IMR-90 (cell line): ENCODE results near the gene NXPH4. TPM values are rescaled to one million over a fixed set of nuclear protein-coding genes. Genes with fewer than 3 reads are reported as not detected.
A peak's percentile ranks its signal among the peaks of the same experiment; 100 is the strongest.

Experiments
- ATAC-seq: fragments of 200-7000 bp; cut with Tn5 transposase; 2 replicates; pipeline ENCODE4 v1.9.1; 2020; ENCODE audit warnings: low read depth, mild to moderate bottlenecking, moderate library complexity
- BruUV-seq: library from RNA; stranded (reverse); fragments of 400-500 nt; replicated peaks from 2 replicates; lab custom pipeline; 2021; lab: Mats Ljungman, UMichigan
- CTCF ChIA-PET: fragments of 300-600 bp; formaldehyde crosslinking; extraction: SDS; loops from one replicate; lab custom pipeline; 2021; ENCODE audit warnings: antibody characterized with exemption; lab: Yijun Ruan, JAX
- POLR2A ChIA-PET: fragments of 300-600 bp; sonication (Branson Sonifier 250); formaldehyde crosslinking; loops from one replicate; lab custom pipeline; 2022; ENCODE audit warnings: antibody characterized with exemption; ENCODE audit not compliant: unreplicated experiment; lab: Charles Lee
- DNase-seq: peaks from one replicate; pipeline ENCODE4 v3.0.0; 2013
- H2AFZ ChIP-seq: replicated peaks from 2 replicates; pipeline ENCODE3; 2013; ENCODE audit warnings: low read length, mild to moderate bottlenecking; ENCODE audit not compliant: poor library complexity
- H2AK5ac ChIP-seq: 2 replicates; pipeline ENCODE4 v1.6.1; 2013; ENCODE audit warnings: low read depth, low read length, inconsistent platforms
- H2AK9ac ChIP-seq: replicated peaks from 2 replicates; pipeline ENCODE3; 2013; ENCODE audit warnings: mild to moderate bottlenecking, low read depth, low read length, moderate library complexity; ENCODE audit not compliant: poor library complexity
- H2BK120ac ChIP-seq: 2 replicates; pipeline ENCODE4 v1.6.1; 2013; ENCODE audit warnings: low read depth, low read length, inconsistent platforms
- H2BK15ac ChIP-seq: 3 replicates; pipeline ENCODE4 v1.6.1; 2013; ENCODE audit warnings: low read depth, low read length, inconsistent platforms
- H2BK20ac ChIP-seq: 2 replicates; pipeline ENCODE4 v1.6.1; 2013; ENCODE audit warnings: low read depth, mild to moderate bottlenecking, inconsistent platforms, low read length, moderate library complexity
- H2BK5ac ChIP-seq: 2 replicates; pipeline ENCODE4 v1.6.1; 2013; ENCODE audit warnings: mild to moderate bottlenecking, low read depth, low read length, inconsistent platforms; ENCODE audit not compliant: poor library complexity, severe bottlenecking
- H3K14ac ChIP-seq: replicated peaks from 2 replicates; pipeline ENCODE4 v1.6.1; 2013; ENCODE audit warnings: low read depth, low read length, inconsistent platforms
- H3K18ac ChIP-seq: 2 replicates; pipeline ENCODE4 v1.6.1; 2013; ENCODE audit warnings: low read depth, low read length, control low read depth
- H3K23ac ChIP-seq: 2 replicates; pipeline ENCODE4 v1.6.1; 2013; ENCODE audit warnings: low read depth, low read length, inconsistent platforms
- H3K27ac ChIP-seq: 2 replicates; pipeline ENCODE4 v1.5.1; 2013; ENCODE audit warnings: mild to moderate bottlenecking, control low read depth, low read length; ENCODE audit not compliant: insufficient read depth
- H3K27me3 ChIP-seq: 2 replicates; pipeline ENCODE4 v1.6.1; 2013; ENCODE audit warnings: low read length; ENCODE audit not compliant: control insufficient read depth, insufficient read depth
- H3K36me3 ChIP-seq: 2 replicates; pipeline ENCODE4 v1.6.1; 2013; ENCODE audit warnings: low read length, mixed read lengths; ENCODE audit not compliant: control insufficient read depth, insufficient read depth
- H3K4ac ChIP-seq: 2 replicates; pipeline ENCODE4 v1.6.1; 2013; ENCODE audit warnings: low read depth, low read length, inconsistent platforms
- H3K4me1 ChIP-seq: 2 replicates; pipeline ENCODE4 v1.6.1; 2013; ENCODE audit warnings: low read length, mixed read lengths; ENCODE audit not compliant: control insufficient read depth, insufficient read depth
- H3K4me2 ChIP-seq: 2 replicates; pipeline ENCODE4 v1.6.1; 2013; ENCODE audit warnings: low read depth, mild to moderate bottlenecking, control low read depth, low read length, moderate library complexity
- H3K4me3 ChIP-seq: 2 replicates; pipeline ENCODE4 v1.5.1; 2013; ENCODE audit warnings: low read depth, mild to moderate bottlenecking, control low read depth, low read length, moderate library complexity; ENCODE audit not compliant: insufficient read depth
- H3K56ac ChIP-seq: 2 replicates; pipeline ENCODE4 v1.6.1; 2013; ENCODE audit warnings: low read length, inconsistent platforms; ENCODE audit not compliant: insufficient read depth; ENCODE audit errors: extremely low read depth
- H3K79me1 ChIP-seq, 2 experiments: 2 replicates each; pipeline ENCODE4 v1.6.1; 2013; ENCODE audit warnings: low read length in 2 of 2, inconsistent platforms in 1 of 2, low read depth in 1 of 2
- H3K9ac ChIP-seq: 2 replicates; pipeline ENCODE4 v1.6.1; 2013; ENCODE audit warnings: low read depth, low read length, control low read depth
- H3K9me1 ChIP-seq: 2 replicates; pipeline ENCODE4 v1.6.1; 2013; ENCODE audit warnings: low read length, inconsistent platforms; ENCODE audit not compliant: insufficient read depth
- H3K9me3 ChIP-seq: 2 replicates; pipeline ENCODE4 v1.6.1; 2013; ENCODE audit warnings: low read length; ENCODE audit not compliant: control insufficient read depth, insufficient read depth
- H4K20me1 ChIP-seq: 2 replicates; pipeline ENCODE4 v1.6.1; 2013; ENCODE audit warnings: low read length, inconsistent platforms; ENCODE audit not compliant: insufficient read depth
- H4K5ac ChIP-seq: 2 replicates; pipeline ENCODE4 v1.6.1; 2013; ENCODE audit warnings: mild to moderate bottlenecking, low read depth, low read length, control low read depth
- H4K8ac ChIP-seq, 2 experiments: 2 replicates each; pipeline ENCODE4 v1.6.1; 2013; ENCODE audit warnings: low read depth in 2 of 2, low read length in 2 of 2, control low read depth in 1 of 2, inconsistent platforms in 1 of 2
- H4K91ac ChIP-seq: 2 replicates; pipeline ENCODE4 v1.6.1; 2013; ENCODE audit warnings: low read depth, low read length, inconsistent platforms; ENCODE audit not compliant: insufficient read depth
- BHLHE40 ChIP-seq: fragments of 150-350 bp; IDR thresholded peaks from 2 replicates; pipeline ENCODE4 v1.6.1; 2016; ENCODE audit warnings: mild to moderate bottlenecking, low read depth, low read length
- CEBPB ChIP-seq: IDR thresholded peaks from 2 replicates; pipeline ENCODE4 v1.6.1; 2012; ENCODE audit warnings: low read depth, low read length, improper control_type of control experiment
- CHD1 ChIP-seq: IDR thresholded peaks from 2 replicates; pipeline ENCODE4 v1.6.1; 2012; ENCODE audit warnings: low read depth, low read length, improper control_type of control experiment
- FOS ChIP-seq: fragments of 150-350 bp; IDR thresholded peaks from 2 replicates; pipeline ENCODE4 v1.6.1; 2016; ENCODE audit warnings: low read depth, low read length
- MAFK ChIP-seq: IDR thresholded peaks from 2 replicates; pipeline ENCODE4 v1.6.1; 2012; ENCODE audit warnings: low read depth, low read length, improper control_type of control experiment
- MAZ ChIP-seq: IDR thresholded peaks from 2 replicates; pipeline ENCODE4 v1.6.1; 2012; ENCODE audit warnings: low read depth, mild to moderate bottlenecking, low read length, improper control_type of control experiment, moderate library complexity, borderline replicate concordance
- NFE2L2 ChIP-seq: fragments of 150-350 bp; IDR thresholded peaks from 2 replicates; pipeline ENCODE4 v1.6.1; 2016; ENCODE audit warnings: low read depth, mild to moderate bottlenecking, low read length
- POLR2A ChIP-seq: IDR thresholded peaks from 2 replicates; pipeline ENCODE4 v1.6.1; 2012; ENCODE audit warnings: mild to moderate bottlenecking, low read depth, low read length
- RAD21 ChIP-seq: IDR thresholded peaks from 2 replicates; pipeline ENCODE4 v1.6.1; 2012; ENCODE audit warnings: low read length, improper control_type of control experiment
- RCOR1 ChIP-seq: IDR thresholded peaks from 2 replicates; pipeline ENCODE4 v1.6.1; 2012; ENCODE audit warnings: mild to moderate bottlenecking, low read length, improper control_type of control experiment; ENCODE audit not compliant: insufficient replicate concordance
- RFX5 ChIP-seq: IDR thresholded peaks from 2 replicates; pipeline ENCODE4 v1.8.0; 2012; ENCODE audit warnings: low read depth, mild to moderate bottlenecking, low read length, moderate library complexity
- WGBS, 2 experiments: methylation state at CpG; one replicate each; pipeline versions ENCODE4 v1.1.5 to v1.1.7; 2013; ENCODE audit warnings: missing lambda C conversion rate in 2 of 2; ENCODE audit not compliant: insufficient read length in 1 of 2; ENCODE audit errors: extremely low coverage in 2 of 2; 5-methylcytosine and 5-hydroxymethylcytosine counted together
- dilution Hi-C: fragments of 300-500 bp; cut with HindIII; formaldehyde crosslinking; loops from one replicate; pipeline ENCODE4 v1.14.3; 2018; ENCODE audit warnings: low sequenced_read_pairs; ENCODE audit not compliant: unreplicated experiment
- in situ Hi-C: fragments of 300-500 bp; cut with MboI; formaldehyde crosslinking; loops from 3 replicates; pipeline ENCODE4 v1.14.3; 2019; ENCODE audit warnings: low sequenced_read_pairs, inconsistent platforms, mixed read lengths
- intact Hi-C: fragments of 100-400 bp; cut with micrococcal nuclease; formaldehyde crosslinking; loops from 2 replicates; pipeline ENCODE4 v1.10.0; 2022
- polyA plus RNA-seq, 3 experiments: library from polyadenylated mRNA; depleted of rRNA; stranded (reverse); fragments of >200 nt; gene quantifications; 2 replicates each; pipeline ENCODE4 v1.2.3, GENCODE V29; 2012; ENCODE audit warnings: low replicate concordance in 1 of 3
- total RNA-seq: library from RNA; depleted of rRNA; stranded (reverse); fragments of >200 nt; gene quantifications from 2 replicates; pipeline ENCODE4 v1.2.3, GENCODE V29; 2012
- TF ChIP-seq, protein P1 (sequence below): fragments of 150-350 bp; IDR thresholded peaks from 2 replicates; pipeline ENCODE4 v1.6.1; 2017; ENCODE audit warnings: mild to moderate bottlenecking, antibody characterized with exemption, low read length, low read depth
- TF ChIP-seq, protein P2 (sequence below): fragments of 150-350 bp; IDR thresholded peaks from 2 replicates; pipeline ENCODE4 v1.6.1; 2016; ENCODE audit warnings: low read depth, mild to moderate bottlenecking, low read length, moderate library complexity, borderline replicate concordance
- TF ChIP-seq, protein P3 (sequence below): conservative IDR thresholded peaks from 2 replicates; pipeline ENCODE4 v1.5.1; 2012; ENCODE audit warnings: mild to moderate bottlenecking, low read depth, low read length, improper control_type of control experiment

Gene NXPH4
- total and polyA plus RNA-seq, 2 of the 4 experiments (the other 2 are of a cell fraction): 0.36 to 3.8 TPM

DNA sequence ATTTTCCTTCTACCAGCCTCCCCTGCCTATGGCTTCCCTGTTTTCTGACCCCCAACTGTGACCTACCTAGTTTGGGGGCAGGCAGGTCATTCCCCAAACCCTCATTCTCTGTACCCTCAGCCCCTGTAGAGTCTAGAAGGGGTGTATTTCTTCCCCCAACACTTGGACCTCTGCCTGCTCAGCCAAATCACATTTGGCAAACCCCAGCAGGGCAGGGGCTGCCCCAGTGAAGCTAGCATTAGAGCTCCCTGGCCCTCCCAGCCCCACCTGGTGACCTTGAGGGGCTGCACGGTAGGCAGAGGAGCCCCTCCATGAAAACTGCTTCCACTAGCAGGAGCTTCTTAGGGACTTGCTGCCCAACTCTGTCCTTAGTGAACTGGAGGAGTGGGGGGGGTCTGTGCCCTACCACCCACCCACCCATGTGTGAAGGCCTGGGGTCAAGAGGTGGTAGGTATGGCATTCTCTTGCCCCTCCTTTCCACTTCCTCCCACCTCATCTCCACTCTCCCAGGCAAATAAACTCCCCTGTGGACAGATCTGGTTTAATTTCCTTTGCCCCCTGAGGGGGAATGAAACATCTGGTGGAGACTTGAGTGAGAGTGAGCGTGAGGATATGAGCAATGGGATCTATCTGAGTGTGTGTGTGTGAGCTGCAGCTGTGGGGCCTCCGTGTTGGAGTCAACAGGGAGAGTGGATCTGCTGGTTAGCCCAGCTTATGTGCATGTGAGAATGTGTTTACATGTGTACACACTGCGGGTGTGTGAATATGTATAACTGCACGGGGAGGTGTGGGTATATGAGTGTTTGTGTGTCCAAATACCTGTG lies 1.6 kb downstream of the NXPH4 start:
- H3K18ac ChIP-seq: no peak overlapping the region
- in situ Hi-C loops (no loop called here), intact Hi-C loops (no loop called here), dilution Hi-C loops (no loop called here)
- H3K9ac ChIP-seq: no peak overlapping the region
- ChIA-PET POLR2A (interaction anchor here (1.0 kb wide), 1 partner anchor 11 kb away, joined by 4 read pairs; the partner anchor contains the start of gene SHMT2), CTCF (interaction anchor here (1.0 to 1.1 kb wide), 2 partner anchors 21 to 24 kb away, joined by 3 to 5 read pairs; no protein-coding TSS in a partner anchor)
- ATAC-seq (no peak), DNase-seq (peak; percentile 70)
- H3K79me1 ChIP-seq: peaks cover 0 to 7% of the 10 kb centered on the region in 2 experiments; a peak in 1 of 4 replicates
- H3K9me3 ChIP-seq: no peaks in the 10 kb centered on the region
- no peak overlapping the region for H4K5ac ChIP-seq
- no peak overlapping the region for H3K56ac ChIP-seq
- H2BK20ac ChIP-seq: no peak overlapping the region
- H2BK5ac ChIP-seq: no peak overlapping the region
- BruUV-seq: no TSS peak
- H3K23ac ChIP-seq: no peak overlapping the region
- H2BK120ac ChIP-seq: no peak overlapping the region
- H2AK9ac ChIP-seq: peak overlapping the region; percentile 91
- peaks cover 79% of the 10 kb centered on the region for H3K27me3 ChIP-seq
- H2BK15ac ChIP-seq: no peak overlapping the region
- H3K27ac ChIP-seq: no peak overlapping the region
- H3K4me1 ChIP-seq: peaks cover 7% of the 10 kb centered on the region
- H3K14ac ChIP-seq: no peak overlapping the region
- no peaks in the 10 kb centered on the region for H3K9me1 ChIP-seq
- peaks cover 8% of the 10 kb centered on the region; the same call in 1 of the 2 replicates for H3K36me3 ChIP-seq
- H3K4me2 ChIP-seq: no peak overlapping the region; the same call in 1 of the 2 replicates
- 38% methylated on average over 3 of the region's 5 CpGs; no CpG with 5 or more reads in 1 of the 2 experiments for WGBS, 2 experiments
- H2AFZ ChIP-seq: peak overlapping the region; percentile 79
- no peak overlapping the region for H4K91ac ChIP-seq
- no peak overlapping the region for H3K4me3 ChIP-seq
- no peak overlapping the region for H2AK5ac ChIP-seq
- H4K8ac ChIP-seq: no peak overlapping the region
- H3K4ac ChIP-seq: no peak overlapping the region
- H4K20me1 ChIP-seq: peaks cover 44% of the 10 kb centered on the region
- TF ChIP-seq CEBPB: no peak
- TF ChIP-seq, protein P1, sequence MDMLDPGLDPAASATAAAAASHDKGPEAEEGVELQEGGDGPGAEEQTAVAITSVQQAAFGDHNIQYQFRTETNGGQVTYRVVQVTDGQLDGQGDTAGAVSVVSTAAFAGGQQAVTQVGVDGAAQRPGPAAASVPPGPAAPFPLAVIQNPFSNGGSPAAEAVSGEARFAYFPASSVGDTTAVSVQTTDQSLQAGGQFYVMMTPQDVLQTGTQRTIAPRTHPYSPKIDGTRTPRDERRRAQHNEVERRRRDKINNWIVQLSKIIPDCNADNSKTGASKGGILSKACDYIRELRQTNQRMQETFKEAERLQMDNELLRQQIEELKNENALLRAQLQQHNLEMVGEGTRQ: no peak
- TF ChIP-seq POLR2A: no peak
- TF ChIP-seq, protein P2, sequence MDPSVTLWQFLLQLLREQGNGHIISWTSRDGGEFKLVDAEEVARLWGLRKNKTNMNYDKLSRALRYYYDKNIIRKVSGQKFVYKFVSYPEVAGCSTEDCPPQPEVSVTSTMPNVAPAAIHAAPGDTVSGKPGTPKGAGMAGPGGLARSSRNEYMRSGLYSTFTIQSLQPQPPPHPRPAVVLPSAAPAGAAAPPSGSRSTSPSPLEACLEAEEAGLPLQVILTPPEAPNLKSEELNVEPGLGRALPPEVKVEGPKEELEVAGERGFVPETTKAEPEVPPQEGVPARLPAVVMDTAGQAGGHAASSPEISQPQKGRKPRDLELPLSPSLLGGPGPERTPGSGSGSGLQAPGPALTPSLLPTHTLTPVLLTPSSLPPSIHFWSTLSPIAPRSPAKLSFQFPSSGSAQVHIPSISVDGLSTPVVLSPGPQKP: no peak
- TF ChIP-seq, protein P3, sequence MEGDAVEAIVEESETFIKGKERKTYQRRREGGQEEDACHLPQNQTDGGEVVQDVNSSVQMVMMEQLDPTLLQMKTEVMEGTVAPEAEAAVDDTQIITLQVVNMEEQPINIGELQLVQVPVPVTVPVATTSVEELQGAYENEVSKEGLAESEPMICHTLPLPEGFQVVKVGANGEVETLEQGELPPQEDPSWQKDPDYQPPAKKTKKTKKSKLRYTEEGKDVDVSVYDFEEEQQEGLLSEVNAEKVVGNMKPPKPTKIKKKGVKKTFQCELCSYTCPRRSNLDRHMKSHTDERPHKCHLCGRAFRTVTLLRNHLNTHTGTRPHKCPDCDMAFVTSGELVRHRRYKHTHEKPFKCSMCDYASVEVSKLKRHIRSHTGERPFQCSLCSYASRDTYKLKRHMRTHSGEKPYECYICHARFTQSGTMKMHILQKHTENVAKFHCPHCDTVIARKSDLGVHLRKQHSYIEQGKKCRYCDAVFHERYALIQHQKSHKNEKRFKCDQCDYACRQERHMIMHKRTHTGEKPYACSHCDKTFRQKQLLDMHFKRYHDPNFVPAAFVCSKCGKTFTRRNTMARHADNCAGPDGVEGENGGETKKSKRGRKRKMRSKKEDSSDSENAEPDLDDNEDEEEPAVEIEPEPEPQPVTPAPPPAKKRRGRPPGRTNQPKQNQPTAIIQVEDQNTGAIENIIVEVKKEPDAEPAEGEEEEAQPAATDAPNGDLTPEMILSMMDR: no peak
- no peak for TF ChIP-seq FOS
- TF ChIP-seq MAFK: no peak
- no peak for TF ChIP-seq BHLHE40
- no peak for TF ChIP-seq RFX5
- TF ChIP-seq MAZ: no peak
- no peak for TF ChIP-seq NFE2L2
- no peak for TF ChIP-seq RCOR1
- TF ChIP-seq RAD21: no peak
- no peak for TF ChIP-seq CHD1
